ENCODE results near the gene SLC47A1.
"Not testable (repeated sequence)": the region's sequence is repeated elsewhere in the genome, so short reads cannot be mapped to it uniquely, and the experiment has no call there.

The SLC47A1 gene

GRCh38 chr17:19558946-19559345, 25.3 kb downstream of the SLC47A1 start:
- DNase-seq: no peak

- DNase-seq: no peak
Measured at GRCh38 chr17:19561697-19562318, 28.2 kb downstream of the SLC47A1 start.

- DNase-seq: no peak
Measured at GRCh38 chr17:19565817-19566575, 32.3 kb downstream of the SLC47A1 start.

- no peak for DNase-seq
Measured at GRCh38 chr17:19567216-19568015, 33.8 kb downstream of the SLC47A1 start.

GRCh38 chr17:19568016-19568350, 34.3 kb downstream of the SLC47A1 start:
- no peak for DNase-seq

GRCh38 chr17:19569785-19570543, 36.3 kb downstream of the SLC47A1 start:
- DNase-seq: no peak

- no peak for DNase-seq
Measured at GRCh38 chr17:19570544-19571062, 36.9 kb downstream of the SLC47A1 start.

GRCh38 chr17:19573075-19573474, 39.4 kb downstream of the SLC47A1 start:
- DNase-seq: no peak

GRCh38 chr17:19574956-19575355, 41.3 kb downstream of the SLC47A1 start:
- no peak for DNase-seq

- DNase-seq: no peak
Measured at GRCh38 chr17:19578545-19578944, 44.9 kb downstream of the SLC47A1 start.

GRCh38 chr17:19579192-19579761, 45.6 kb downstream of the SLC47A1 start:
- DNase-seq: no peak

- DNase-seq: no peak
Measured at GRCh38 chr17:19579867-19580565, 46.4 kb downstream of the SLC47A1 start.

- DNase-seq: not testable (repeated sequence)
Measured at GRCh38 chr17:19580566-19580920, 46.9 kb downstream of the SLC47A1 start.

- DNase-seq: not testable (repeated sequence)
Measured at GRCh38 chr17:19582152-19582551, 48.5 kb downstream of the SLC47A1 start.

- no peak for DNase-seq
Measured at GRCh38 chr17:19583871-19584270, 50.2 kb downstream of the SLC47A1 start.

GRCh38 chr17:19590451-19590850, 56.8 kb downstream of the SLC47A1 start:
- DNase-seq: no peak

- no peak for DNase-seq
Measured at GRCh38 chr17:19590912-19591551, 57.4 kb downstream of the SLC47A1 start.

- no peak for DNase-seq
Measured at GRCh38 chr17:19592316-19592715, 58.7 kb downstream of the SLC47A1 start.

- DNase-seq: no peak
Measured at GRCh38 chr17:19596869-19597268, 63.2 kb downstream of the SLC47A1 start.

- no peak for DNase-seq
Measured at GRCh38 chr17:19610311-19610710, 76.7 kb downstream of the SLC47A1 start.

- no peak for DNase-seq
Measured at GRCh38 chr17:19610879-19611278, 77.2 kb downstream of the SLC47A1 start.
